ENCODE data around the gene PSMD8. TPM values are rescaled to one million over a fixed set of nuclear protein-coding genes. Genes with fewer than 3 reads are reported as not detected.

The PSMD8 gene
- total and polyA plus RNA-seq, 2 of the 8 experiments (the other 6 are each of a cell fraction or from before 2014, with no cell fraction given): 170 to 486 TPM

- H3K79me1 ChIP-seq (ENCODE audit: low read depth, low read length): no peaks in the 10 kb centered on the region
- H2BK20ac ChIP-seq (ENCODE audit: low read length): no peak overlapping the region
- H3K18ac ChIP-seq (ENCODE audit: extremely low read depth, low read length): no peak overlapping the region
- H3K79me2 ChIP-seq (ENCODE audit: control insufficient read depth in 1 of 2, insufficient read depth in 2 of 2, low read length in 2 of 2): no peaks in the 10 kb centered on the region
- no peak overlapping the region for H2BK15ac ChIP-seq (ENCODE audit: low read length)
- H3K4me3 ChIP-seq (ENCODE audit: extremely low read depth in 1 of 4, insufficient read depth in 2 of 4, low read depth in 3 of 4, low read length in 4 of 4): no peak overlapping the region
- H3K36me3 ChIP-seq (ENCODE audit: control insufficient read depth in 2 of 4, insufficient read depth in 4 of 4, low read length in 3 of 4): no peaks in the 10 kb centered on the region
- H2AK5ac ChIP-seq (ENCODE audit: low read depth, low read length): no peak overlapping the region
- H2BK120ac ChIP-seq (replicated peaks; ENCODE audit: low read depth, low read length): no peak overlapping the region
- peaks cover 4 to 15% (median 13%) of the 10 kb centered on the region in 4 experiments; a peak in 6 of 7 replicates for H3K4me1 ChIP-seq (replicated peaks in 1 of 4; ENCODE audit: control insufficient read depth in 3 of 4, insufficient read depth in 4 of 4, low read length in 3 of 4)
- H3K9ac ChIP-seq (replicated peaks in 1 of 4; ENCODE audit: extremely low read depth in 1 of 4, low read depth in 3 of 4, low read length in 3 of 4): no peak overlapping the region
- H3K23me2 ChIP-seq (ENCODE audit: low read depth, low read length): peaks cover 7% of the 10 kb centered on the region
- WGBS, 2 experiments (ENCODE audit: extremely low coverage in 1 of 2, insufficient coverage in 1 of 2, insufficient read length in 1 of 2, insufficient replicate concordance in 2 of 2, low coverage in 1 of 2, low lambda C conversion rate in 2 of 2, missing lambda C conversion rate in 1 of 2): 94% methylated on average over 7 of the region's 7 CpGs; no CpG with 5 or more reads in 1 of the 2 experiments
- ChIA-PET POLR2A (ENCODE audit: partially characterized antibody) (interaction anchor here (0.8 to 1.5 kb wide), 3 partner anchors 12 to 27 kb away, joined by 3 to 6 read pairs (median 3); no protein-coding TSS in a partner anchor), CTCF (ENCODE audit: partially characterized antibody) (interaction anchor here (0.6 to 1.1 kb wide), 3 partner anchors 9 to 205 kb away, joined by 3 to 4 read pairs (median 3); no protein-coding TSS in a partner anchor)
- H2BK12ac ChIP-seq (ENCODE audit: low read depth, low read length): no peak overlapping the region; the same call in 1 of the 2 replicates
- H2BK5ac ChIP-seq (ENCODE audit: low read depth, low read length): no peak overlapping the region
- H4K91ac ChIP-seq (replicated peaks; ENCODE audit: insufficient read length, low read length): no peak overlapping the region
- no peak overlapping the region for H3K27ac ChIP-seq (ENCODE audit: low read depth, low read length)
- peaks cover 0 to 7% (median 5%) of the 10 kb centered on the region in 4 experiments; a peak in 4 of 7 replicates for H3K27me3 ChIP-seq (replicated peaks in 1 of 4; ENCODE audit: control insufficient read depth in 3 of 4, extremely low read depth in 1 of 4, insufficient read depth in 3 of 4, low read length in 3 of 4)
- no peak overlapping the region for H2AFZ ChIP-seq (ENCODE audit: low read length)
- no peak overlapping the region for H3K56ac ChIP-seq (replicated peaks; ENCODE audit: insufficient read length, low read depth, low read length)
- H3K4me2 ChIP-seq (ENCODE audit: insufficient read depth in 1 of 2, low read depth in 2 of 2, low read length in 2 of 2): no peak overlapping the region
- FAIRE-seq (no peak), DNase-seq (ENCODE audit: low read depth in 1 of 2, low spot score in 2 of 2) (no peak)
- H3K23ac ChIP-seq (ENCODE audit: insufficient read length): no peak overlapping the region
- H4K8ac ChIP-seq (ENCODE audit: extremely low read depth, insufficient read depth, low read length): no peak overlapping the region
- H3K9me3 ChIP-seq (ENCODE audit: insufficient read depth in 2 of 2, low read depth in 1 of 2, low read length in 1 of 2): no peaks in the 10 kb centered on the region
- no peak overlapping the region for H3K14ac ChIP-seq (ENCODE audit: insufficient read length)
- H3K4ac ChIP-seq (replicated peaks; ENCODE audit: insufficient read length, low read depth, low read length): no peak overlapping the region
- no peaks in the 10 kb centered on the region for H4K20me1 ChIP-seq (replicated peaks in 1 of 2; ENCODE audit: control insufficient read depth in 1 of 2, insufficient read depth in 2 of 2, low read length in 2 of 2)
- no peak overlapping the region for H4K5ac ChIP-seq (ENCODE audit: insufficient read length, low read depth, low read length)
- no peak for TF ChIP-seq SRF (IDR thresholded peaks at IDR 0.05; ENCODE audit: low read depth, low read length)
- TF ChIP-seq PHF8 (conservative IDR thresholded peaks at IDR 0.05; ENCODE audit: low read depth, low read length): no peak
- TF ChIP-seq ATF2 (IDR thresholded peaks at IDR 0.05; ENCODE audit: low read length): no peak
- no peak for TF ChIP-seq ASH2L (IDR thresholded peaks at IDR 0.05; ENCODE audit: low read length)
- no peak for TF ChIP-seq EZH2 (IDR thresholded peaks at IDR 0.05; ENCODE audit: low read depth, low read length, severe bottlenecking)
- no peak for TF ChIP-seq EGR1 (IDR thresholded peaks at IDR 0.05; ENCODE audit: borderline replicate concordance, low read depth, low read length)
- no peak for TF ChIP-seq RAD21 (IDR thresholded peaks at IDR 0.05 in 1 of 2, conservative IDR thresholded peaks at IDR 0.05 in 1 of 2; ENCODE audit: low read depth in 2 of 2, low read length in 2 of 2)
- TF ChIP-seq GABPA (IDR thresholded peaks at IDR 0.05; ENCODE audit: borderline replicate concordance, insufficient read depth, low read length): no peak
- no peak for TF ChIP-seq SIX5 (IDR thresholded peaks at IDR 0.05; ENCODE audit: low read depth, low read length)
- TF ChIP-seq RXRA (IDR thresholded peaks at IDR 0.05; ENCODE audit: insufficient read depth, low read depth, low read length): no peak
- TF ChIP-seq BRCA1 (IDR thresholded peaks at IDR 0.05; ENCODE audit: low read depth, low read length): no peak
Measured at GRCh38 chr19:38422438-38422837, 48.1 kb downstream of the PSMD8 start.

Measured in H1 (cell line).